A549 (cell line): ENCODE measurements around the gene GPSM1. TPM values are rescaled to one million over a fixed set of nuclear protein-coding genes. Genes with fewer than 3 reads are reported as not detected.

Experiments used
- ATAC-seq, 2 experiments: fragments of 200-7000 bp in 1 of 2; fragments of >200 bp in 1 of 2; cut with Nextera tagmentation in 1 of 2; cut with Tn5 transposase in 1 of 2; 3 replicates each; pipeline versions ENCODE4 v1.8.0 to v1.9.1; 2018 to 2020; ENCODE audit warnings: mild to moderate bottlenecking in 1 of 2, moderate library complexity in 1 of 2
- CTCF ChIA-PET: fragments of 300-600 bp; sonication (Branson Sonifier 250); formaldehyde crosslinking; extraction: SDS; loops from one replicate; lab custom pipeline; 2021; ENCODE audit warnings: antibody characterized with exemption, inconsistent platforms; lab: Yijun Ruan, JAX
- POLR2A ChIA-PET: fragments of 350-600 bp; formaldehyde crosslinking; extraction: SDS; loops from one replicate; lab custom pipeline; 2021; ENCODE audit warnings: antibody characterized with exemption, inconsistent platforms; lab: Yijun Ruan, JAX
- DNase-seq, 2 experiments: peaks; one replicate each; pipeline versions ENCODE4 v3.0.0 to v3.0.0-alpha.2; 2011 to 2016; ENCODE audit warnings: low read depth in 1 of 2, low spot score in 1 of 2
- FAIRE-seq: peaks from 2 replicates; lab custom pipeline; 2011; peaks lifted over from hg19 to GRCh38; lab: Jason Lieb, UNC
- H3K27ac ChIP-seq, 2 experiments: fragments of >200 bp; sonication (Bioruptor Twin); formaldehyde crosslinking; 3 replicates each; pipeline ENCODE4 v1.5.1; 2016 to 2017
- H3K4me1 ChIP-seq: fragments of >200 bp; sonication (Bioruptor Twin); formaldehyde crosslinking; 3 replicates; pipeline ENCODE4 v1.6.1; 2016
- H3K4me2 ChIP-seq: fragments of >200 bp; sonication (Bioruptor Twin); formaldehyde crosslinking; 3 replicates; pipeline ENCODE4 v1.6.1; 2016
- H3K4me3 ChIP-seq: fragments of >200 bp; sonication (Bioruptor Twin); formaldehyde crosslinking; 3 replicates; pipeline ENCODE4 v1.5.1; 2016
- H3K9me3 ChIP-seq: fragments of >200 bp; sonication (Bioruptor Twin); formaldehyde crosslinking; 3 replicates; pipeline ENCODE4 v1.6.1; 2016
- BHLHE40 ChIP-seq: IDR thresholded peaks from 2 replicates; pipeline ENCODE4 v1.6.1; 2012; ENCODE audit warnings: low read depth, low read length, inconsistent platforms
- CHD2 ChIP-seq: fragments of 150-350 bp; IDR thresholded peaks from 2 replicates; pipeline ENCODE4 v1.6.1; 2014; ENCODE audit warnings: low read length; ENCODE audit not compliant: partially characterized antibody
- CHD4 ChIP-seq: fragments of 200-600 bp; sonication (generic); IDR thresholded peaks from 2 replicates; pipeline ENCODE4 v1.6.1; 2016; ENCODE audit warnings: antibody characterized with exemption, mild to moderate bottlenecking, borderline replicate concordance
- E2F6 ChIP-seq: IDR thresholded peaks from 2 replicates; pipeline ENCODE4 v1.6.1; 2012; ENCODE audit warnings: low read depth, borderline replicate concordance
- EHF ChIP-seq: fragments of 250-450 bp; sonication (Bioruptor Pico); IDR thresholded peaks from 2 replicates; pipeline ENCODE4 v1.5.0; 2020; ENCODE audit warnings: mild to moderate bottlenecking
- EHMT2 ChIP-seq: fragments of 200-600 bp; sonication (generic); IDR thresholded peaks from 2 replicates; pipeline ENCODE4 v1.6.1; 2016; ENCODE audit warnings: antibody characterized with exemption, low read depth, mild to moderate bottlenecking, moderate library complexity
- ESRRA ChIP-seq: fragments of 150-350 bp; IDR thresholded peaks from 2 replicates; pipeline ENCODE4 v1.6.1; 2014; ENCODE audit warnings: mild to moderate bottlenecking, low read length, borderline replicate concordance
- FOSB ChIP-seq: fragments of 250-450 bp; sonication (Bioruptor Pico); IDR thresholded peaks from 2 replicates; pipeline ENCODE4 v1.5.0; 2020; ENCODE audit warnings: mild to moderate bottlenecking, moderate library complexity
- FOSL2 ChIP-seq, 2 experiments: fragments of 450-650 bp in 1 of 2; fragments of >200 bp in 1 of 2; sonication (Bioruptor Twin) in 1 of 2; formaldehyde crosslinking; IDR thresholded peaks; 2 replicates each; pipeline versions ENCODE4 v1.5.0 to v1.6.1; 2016 to 2020; ENCODE audit warnings: mild to moderate bottlenecking in 1 of 2, moderate library complexity in 1 of 2
- FOXS1 ChIP-seq: fragments of 250-450 bp; sonication (Bioruptor Pico); IDR thresholded peaks from 2 replicates; pipeline ENCODE4 v1.5.0; 2020; ENCODE audit warnings: mild to moderate bottlenecking, moderate library complexity
- HDAC2 ChIP-seq: fragments of 200-600 bp; sonication (generic); IDR thresholded peaks from 2 replicates; pipeline ENCODE4 v1.6.1; 2016
- HES2 ChIP-seq: fragments of >200 bp; sonication (Bioruptor Twin); formaldehyde crosslinking; IDR thresholded peaks from 2 replicates; pipeline ENCODE4 v1.6.1; 2016
- HMGXB4 ChIP-seq: fragments of 250-450 bp; sonication (Bioruptor Pico); IDR thresholded peaks from 2 replicates; pipeline ENCODE4 v1.5.0; 2021; ENCODE audit warnings: mild to moderate bottlenecking, moderate library complexity, borderline replicate concordance
- HOXA7 ChIP-seq: fragments of 250-450 bp; sonication (Bioruptor Pico); IDR thresholded peaks from 2 replicates; pipeline ENCODE4 v1.5.0; 2020; ENCODE audit warnings: mild to moderate bottlenecking, moderate library complexity
- HOXB13 ChIP-seq: fragments of 250-450 bp; sonication (Bioruptor Pico); IDR thresholded peaks from 2 replicates; pipeline ENCODE4 v1.5.0; 2020; ENCODE audit warnings: low read depth, mild to moderate bottlenecking, moderate library complexity
- MAFK ChIP-seq: fragments of 450-650 bp; IDR thresholded peaks from 2 replicates; pipeline ENCODE4 v1.6.1; 2014; ENCODE audit not compliant: partially characterized antibody
- MYC ChIP-seq: IDR thresholded peaks from 2 replicates; pipeline ENCODE4 v1.6.1; 2012; ENCODE audit warnings: mild to moderate bottlenecking, inconsistent platforms, low read length, improper control_type of control experiment, borderline replicate concordance
- NFE2L2 ChIP-seq: fragments of 150-350 bp; conservative IDR thresholded peaks from 2 replicates; pipeline ENCODE4 v1.6.1; 2014; ENCODE audit warnings: low read length
- NPAS2 ChIP-seq: fragments of 250-450 bp; sonication (Bioruptor Pico); IDR thresholded peaks from 2 replicates; pipeline ENCODE4 v1.8.0; 2022; ENCODE audit warnings: mild to moderate bottlenecking, moderate library complexity, borderline replicate concordance
- NR3C1 ChIP-seq: fragments of >200 bp; sonication (Bioruptor Twin); formaldehyde crosslinking; IDR thresholded peaks from 3 replicates; pipeline ENCODE4 v1.6.1; 2017
- POLR2A ChIP-seq: IDR thresholded peaks from 2 replicates; pipeline ENCODE4 v1.6.1; 2012; ENCODE audit warnings: mild to moderate bottlenecking, low read length
- POLR2AphosphoS2 ChIP-seq: conservative IDR thresholded peaks from 2 replicates; pipeline ENCODE4 v1.6.1; 2012; ENCODE audit warnings: low read length, improper control_type of control experiment, inconsistent platforms
- RAD21 ChIP-seq, 2 experiments: fragments of >200 bp in 1 of 2; sonication (Bioruptor Twin) in 1 of 2; formaldehyde crosslinking in 1 of 2; IDR thresholded peaks in 1 of 2; conservative IDR thresholded peaks in 1 of 2; 2 replicates in 1 of 2; 3 replicates in 1 of 2; pipeline ENCODE4 v1.6.1; 2012 to 2018; ENCODE audit warnings: inconsistent platforms in 1 of 2
- RARB ChIP-seq: fragments of 250-450 bp; sonication (Bioruptor Pico); IDR thresholded peaks from 2 replicates; pipeline ENCODE4 v1.8.0; 2021; ENCODE audit warnings: mild to moderate bottlenecking, moderate library complexity
- RCOR1 ChIP-seq: fragments of 150-350 bp; IDR thresholded peaks from 2 replicates; pipeline ENCODE4 v1.6.1; 2014; ENCODE audit warnings: antibody characterized with exemption, low read length, low read depth
- REST ChIP-seq: fragments of 200-600 bp; sonication (generic); IDR thresholded peaks from 2 replicates; pipeline ENCODE4 v1.6.1; 2016; ENCODE audit warnings: antibody characterized with exemption, mild to moderate bottlenecking, moderate library complexity
- SMC3 ChIP-seq: fragments of >200 bp; sonication (Bioruptor Twin); formaldehyde crosslinking; IDR thresholded peaks from 3 replicates; pipeline ENCODE4 v1.6.1; 2018; ENCODE audit warnings: inconsistent platforms
- SREBF2 ChIP-seq: fragments of 450-650 bp; IDR thresholded peaks from 2 replicates; pipeline ENCODE4 v1.6.1; 2014; ENCODE audit warnings: mild to moderate bottlenecking, moderate library complexity
- ZC3H11A ChIP-seq: fragments of 450-650 bp; IDR thresholded peaks from 2 replicates; pipeline ENCODE4 v1.6.1; 2014; ENCODE audit warnings: antibody characterized with exemption, mild to moderate bottlenecking
- ZFP36 ChIP-seq: fragments of 450-650 bp; IDR thresholded peaks from 2 replicates; pipeline ENCODE4 v1.6.1; 2014; ENCODE audit warnings: borderline replicate concordance; ENCODE audit not compliant: partially characterized antibody
- ZNF302 ChIP-seq: fragments of 250-450 bp; sonication (Bioruptor Pico); IDR thresholded peaks from 2 replicates; pipeline ENCODE4 v1.9.0; 2021; ENCODE audit warnings: inconsistent platforms, mild to moderate bottlenecking, moderate library complexity
- WGBS: methylation state at CpG from one replicate; pipeline ENCODE4 v1.1.6; 2017; ENCODE audit errors: missing lambda C conversion rate; 5-methylcytosine and 5-hydroxymethylcytosine counted together
- polyA plus RNA-seq, 4 experiments: library from polyadenylated mRNA; depleted of rRNA in 3 of 4; stranded (reverse); fragments of >200 nt; fragmentation: RNase III in 1 of 4; extraction: RNeasy Plus Mini Kit Qiagen cat#74134 plus additional on column Dnase treatment in 1 of 4; gene quantifications; 2 replicates in 3 of 4; 3 replicates in 1 of 4; pipeline ENCODE4 v1.2.3, GENCODE V29; 2011 to 2017

Gene GPSM1
- polyA plus RNA-seq, 2 of the 4 experiments (the other 2 are of a cell fraction) = 2.1 to 8.8 TPM

GRCh38 chr9:136374183-136374575, 46.8 kb downstream of the GPSM1 start:
- CTCF ChIA-PET = interaction anchor here (0.5 to 2.9 kb wide), 6 partner anchors 10 to 327 kb away, joined by 3 to 26 read pairs (median 4); partner anchors contain the start of genes DNLZ and SNAPC4
- FAIRE-seq (no peak), ATAC-seq (no peak), DNase-seq (no peak)
- Histone ChIP-seq H3K27ac (no peak overlapping the region), H3K4me1 (peaks cover 12% of the 10 kb centered on the region), H3K4me2 (no peak overlapping the region), H3K9me3 (no peaks in the 10 kb centered on the region), H3K4me3 (no peak overlapping the region)
- TF ChIP-seq NR3C1 = no peak
- no peak for TF ChIP-seq HOXB13
- TF ChIP-seq REST = no peak
- no peak for TF ChIP-seq EHF (CRISPR knock-in tag)
- no peak for TF ChIP-seq NFE2L2
- TF ChIP-seq RAD21 (conservative IDR thresholded peaks at IDR 0.05 in 1 of 2, IDR thresholded peaks at IDR 0.05 in 1 of 2) = no peak
- TF ChIP-seq POLR2A = no peak
- no peak for TF ChIP-seq HES2
- no peak for TF ChIP-seq EHMT2
- TF ChIP-seq POLR2AphosphoS2 = no peak
- TF ChIP-seq SMC3 = no peak
- TF ChIP-seq MAFK = no peak
- TF ChIP-seq ESRRA = no peak
- TF ChIP-seq MYC = no peak
- TF ChIP-seq ZNF302 (CRISPR knock-in tag) = no peak
- TF ChIP-seq HMGXB4 (CRISPR knock-in tag) = no peak
- TF ChIP-seq RCOR1 = no peak
- TF ChIP-seq FOSB (CRISPR knock-in tag) = no peak
- no peak for TF ChIP-seq HOXA7
- TF ChIP-seq NPAS2 (CRISPR knock-in tag) = no peak
- 89% methylated on average over 6 of the region's 14 CpGs for WGBS
- POLR2A ChIA-PET = interaction anchor here (1.3 kb wide), 1 partner anchor 11 kb away, joined by 6 read pairs; the partner anchor contains the start of gene DNLZ

GRCh38 chr9:136375096-136375495, 47.8 kb downstream of the GPSM1 start:
- DNase-seq (no peak), FAIRE-seq (no peak), ATAC-seq (no peak)
- ChIA-PET POLR2A (interaction anchor here (1.3 kb wide), 1 partner anchor 12 kb away, joined by 6 read pairs; the partner anchor contains the start of gene DNLZ), CTCF (interaction anchor here (1.0 to 2.9 kb wide), 5 partner anchors 11 to 29 kb away, joined by 3 to 26 read pairs (median 3); partner anchors contain the start of genes DNLZ and SNAPC4)
- no peak for TF ChIP-seq FOSL2 (IDR thresholded peaks at IDR 0.05)
- no peak for TF ChIP-seq FOSL2 (CRISPR knock-in tag; IDR thresholded peaks at IDR 0.05)
- no peak for TF ChIP-seq POLR2A
- no peak for TF ChIP-seq NFE2L2
- no peak for TF ChIP-seq CHD4
- TF ChIP-seq CHD2 = no peak
- no peak for TF ChIP-seq POLR2AphosphoS2
- TF ChIP-seq ZC3H11A = no peak
- no peak for TF ChIP-seq FOXS1 (CRISPR knock-in tag)
- no peak for TF ChIP-seq SREBF2
- TF ChIP-seq BHLHE40 = no peak
- TF ChIP-seq E2F6 = no peak
- TF ChIP-seq RARB = no peak
- no peak for TF ChIP-seq HDAC2
- TF ChIP-seq ZFP36 = no peak
- TF ChIP-seq HOXA7 = no peak
- Histone ChIP-seq H3K4me3 (no peak overlapping the region), H3K27ac (no peak overlapping the region), H3K9me3 (no peaks in the 10 kb centered on the region), H3K4me2 (no peak overlapping the region), H3K4me1 (peaks cover 12% of the 10 kb centered on the region)
- WGBS = 91% methylated on average over 12 of the region's 12 CpGs
